ENCODE results near the gene LRTM2.

- TF ChIP-seq CTCF (IDR thresholded peaks at IDR 0.05) = no peak
- TF ChIP-seq POLR2A (IDR thresholded peaks at IDR 0.05) = no peak
Measured at GRCh38 chr12:1885599-1886245, 65.4 kb downstream of the LRTM2 start.
